ENCODE results near the gene ZNF208.

The ZNF208 gene

DNA sequence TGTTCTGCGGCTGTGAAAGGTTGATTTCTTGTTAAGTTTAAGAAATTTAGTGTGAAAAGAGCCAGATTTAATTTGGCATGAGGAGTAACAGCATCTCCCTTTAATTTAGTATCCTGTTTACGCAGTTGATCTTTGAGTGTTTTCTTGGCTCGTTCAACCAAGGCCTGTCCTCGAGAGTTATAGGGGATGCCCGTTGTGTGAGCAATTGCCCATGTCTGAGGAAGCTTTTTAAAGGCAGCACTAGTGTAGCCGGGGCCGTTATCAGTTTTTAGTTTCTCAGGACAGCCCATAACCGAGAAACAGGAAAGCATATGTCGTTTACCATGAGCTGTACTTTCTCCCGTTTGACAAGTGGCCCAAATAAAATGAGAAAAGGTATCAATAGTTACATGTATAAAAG, 127.2 kb downstream of the ZNF208 start:
- DNase-seq = no peak
